ENCODE results near the gene CENPL.

Gene CENPL

DNA sequence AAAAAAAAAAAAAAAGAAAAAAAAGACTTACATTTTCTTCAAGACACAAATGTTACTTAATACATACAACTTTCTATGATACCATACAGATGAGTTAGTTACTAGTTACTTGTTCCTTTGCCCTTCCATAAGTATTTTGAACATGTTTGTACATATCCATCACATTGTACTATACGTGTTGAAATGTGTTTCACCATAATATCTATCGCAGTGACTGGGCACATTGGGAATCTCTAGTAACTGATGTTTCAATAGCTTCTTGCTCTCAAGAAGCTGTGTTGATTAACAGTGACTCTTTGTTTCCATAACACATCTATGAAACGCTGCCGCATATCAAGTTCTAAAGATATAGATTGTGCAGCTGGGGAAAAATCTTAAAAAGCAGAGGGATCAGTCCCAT is 67.0 kb downstream of the CENPL start:
- no peak for DNase-seq

DNA sequence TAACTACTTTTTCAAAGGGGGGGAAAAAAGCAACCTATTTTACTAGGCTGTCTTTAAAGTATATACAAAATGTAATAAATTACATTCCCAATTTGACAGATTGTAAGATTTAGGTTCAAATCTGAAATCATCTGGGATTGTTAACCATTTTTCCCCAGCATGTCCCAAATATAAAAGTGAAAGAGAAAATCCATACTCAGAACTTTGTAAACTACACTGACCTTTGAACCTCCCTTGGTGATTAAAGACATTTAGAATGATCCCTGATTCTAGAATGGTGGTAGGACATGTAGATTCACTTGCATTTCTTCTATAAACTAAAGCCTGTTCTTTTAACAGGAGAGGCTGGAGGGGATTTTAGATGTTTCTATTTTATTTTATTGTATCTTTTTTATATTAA is 70.9 kb downstream of the CENPL start:
- no peak for DNase-seq
